BJ (cell line): ENCODE data around the gene PDZD2. TPM values are rescaled to one million over a fixed set of nuclear protein-coding genes. Genes with fewer than 3 reads are reported as not detected.
A peak's percentile ranks its signal among the peaks of the same experiment; 100 is the strongest.

Experiments used
- CTCF ChIA-PET: fragments of 350-600 bp; formaldehyde crosslinking; extraction: SDS; loops from one replicate; lab custom pipeline; 2021; ENCODE audit warnings: antibody characterized with exemption, inconsistent platforms; lab: Yijun Ruan, JAX
- POLR2A ChIA-PET: fragments of 300-600 bp; sonication (Branson Sonifier 250); formaldehyde crosslinking; extraction: SDS; loops from one replicate; lab custom pipeline; 2021; ENCODE audit warnings: antibody characterized with exemption; lab: Charles Lee
- DNase-seq: peaks from one replicate; pipeline ENCODE4 v3.0.0-alpha.2; 2011; ENCODE audit warnings: low read depth
- H3K27me3 ChIP-seq: 2 replicates; pipeline ENCODE4 v1.6.0; 2011; ENCODE audit warnings: low read length; ENCODE audit not compliant: control insufficient read depth, insufficient read depth
- H3K36me3 ChIP-seq: 2 replicates; pipeline ENCODE4 v1.5.1; 2011; ENCODE audit warnings: low read length; ENCODE audit not compliant: control insufficient read depth, insufficient read depth
- H3K4me3 ChIP-seq: 2 replicates; pipeline ENCODE4 v1.5.1; 2011; ENCODE audit warnings: low read depth, mild to moderate bottlenecking, control low read depth, low read length
- polyA plus RNA-seq: library from polyadenylated mRNA; depleted of rRNA; stranded (reverse); fragments of >200 nt; gene quantifications from 2 replicates; pipeline ENCODE4 v1.2.3, GENCODE V29; 2011
- TF ChIP-seq, protein P1 (sequence below): IDR thresholded peaks from 2 replicates; pipeline ENCODE4 v1.5.1; 2011; ENCODE audit warnings: low read depth, mild to moderate bottlenecking, control low read depth, inconsistent platforms, low read length, moderate library complexity; ENCODE audit not compliant: insufficient read depth

The PDZD2 gene
- polyA plus RNA-seq, 1 experiment, result 0.06 TPM

DNA sequence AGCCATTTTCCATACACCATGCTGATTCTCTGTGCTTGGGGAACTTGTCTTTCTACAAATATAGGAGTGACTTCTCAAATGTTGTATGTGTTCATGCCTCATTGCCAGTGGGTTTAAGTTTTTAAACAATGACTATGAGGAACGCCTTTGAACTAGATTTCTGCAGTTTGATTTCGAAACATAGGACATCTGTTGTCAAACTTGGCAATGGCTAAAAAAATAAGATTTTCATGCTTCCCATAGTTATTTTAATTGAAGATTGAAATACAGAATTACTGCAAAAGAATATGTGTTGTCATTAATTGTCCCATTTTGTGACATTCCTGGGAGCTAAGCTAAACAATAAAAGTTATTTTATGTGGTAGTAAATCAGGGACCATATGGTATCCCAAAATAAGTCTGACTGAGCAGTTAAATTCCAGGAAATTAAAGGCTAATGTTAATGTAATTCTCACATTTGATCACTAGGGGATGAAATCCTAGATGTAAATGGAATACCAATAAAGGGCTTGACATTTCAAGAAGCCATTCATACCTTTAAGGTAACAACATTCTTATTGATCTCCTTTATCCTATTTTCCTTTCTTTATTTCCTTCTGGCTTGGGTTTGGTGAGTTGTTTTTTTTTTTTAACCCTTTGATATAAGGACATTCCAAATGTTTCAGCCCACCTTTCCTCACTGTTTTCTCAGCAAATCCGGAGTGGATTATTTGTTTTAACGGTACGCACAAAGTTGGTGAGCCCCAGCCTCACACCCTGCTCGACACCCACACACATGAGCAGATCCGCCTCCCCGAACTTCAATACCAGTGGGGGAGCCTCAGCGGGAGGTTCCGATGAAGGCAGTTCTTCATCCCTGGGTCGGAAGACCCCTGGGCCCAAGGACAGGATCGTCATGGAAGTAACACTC lies 418.5 kb downstream of the PDZD2 start:
- TF ChIP-seq, protein P1, sequence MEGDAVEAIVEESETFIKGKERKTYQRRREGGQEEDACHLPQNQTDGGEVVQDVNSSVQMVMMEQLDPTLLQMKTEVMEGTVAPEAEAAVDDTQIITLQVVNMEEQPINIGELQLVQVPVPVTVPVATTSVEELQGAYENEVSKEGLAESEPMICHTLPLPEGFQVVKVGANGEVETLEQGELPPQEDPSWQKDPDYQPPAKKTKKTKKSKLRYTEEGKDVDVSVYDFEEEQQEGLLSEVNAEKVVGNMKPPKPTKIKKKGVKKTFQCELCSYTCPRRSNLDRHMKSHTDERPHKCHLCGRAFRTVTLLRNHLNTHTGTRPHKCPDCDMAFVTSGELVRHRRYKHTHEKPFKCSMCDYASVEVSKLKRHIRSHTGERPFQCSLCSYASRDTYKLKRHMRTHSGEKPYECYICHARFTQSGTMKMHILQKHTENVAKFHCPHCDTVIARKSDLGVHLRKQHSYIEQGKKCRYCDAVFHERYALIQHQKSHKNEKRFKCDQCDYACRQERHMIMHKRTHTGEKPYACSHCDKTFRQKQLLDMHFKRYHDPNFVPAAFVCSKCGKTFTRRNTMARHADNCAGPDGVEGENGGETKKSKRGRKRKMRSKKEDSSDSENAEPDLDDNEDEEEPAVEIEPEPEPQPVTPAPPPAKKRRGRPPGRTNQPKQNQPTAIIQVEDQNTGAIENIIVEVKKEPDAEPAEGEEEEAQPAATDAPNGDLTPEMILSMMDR, result peak; percentile 19; the same call in 1 of the 2 replicates
- H3K36me3 ChIP-seq, result no peaks in the 10 kb centered on the region
- no peak overlapping the region for H3K4me3 ChIP-seq
- ChIA-PET CTCF (interaction anchor here (0.9 to 2.2 kb wide), 9 partner anchors 11 to 233 kb away, joined by 3 to 10 read pairs (median 3); no protein-coding TSS in a partner anchor), POLR2A (no interaction called here)
- H3K27me3 ChIP-seq, result peaks cover 2% of the 10 kb centered on the region; the same call in 1 of the 2 replicates
- no peak for DNase-seq

DNA sequence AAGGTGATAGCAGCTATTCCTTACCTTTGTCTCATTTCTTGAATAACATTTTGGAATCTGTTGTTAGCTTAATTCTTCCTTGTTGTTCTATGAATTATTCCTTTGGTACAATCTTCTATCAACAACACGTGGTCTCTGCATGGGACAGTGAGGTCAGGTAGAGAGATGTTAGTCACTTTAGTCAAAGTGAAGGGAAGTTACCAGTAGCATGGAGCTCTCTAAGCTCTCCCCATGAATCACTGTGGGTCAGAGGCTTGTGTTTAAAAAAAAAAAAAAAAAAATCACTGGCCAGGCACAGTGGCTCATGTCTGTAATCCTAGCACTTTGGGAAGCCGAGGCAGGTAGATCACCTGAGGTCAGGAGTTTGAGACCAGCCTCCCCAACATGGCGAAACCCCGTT lies 419.2 kb downstream of the PDZD2 start:
- POLR2A ChIA-PET, result no interaction called here
- CTCF ChIA-PET, result interaction anchor here (1.1 to 2.2 kb wide), 4 partner anchors 12 to 232 kb away, joined by 3 to 6 read pairs (median 4); no protein-coding TSS in a partner anchor
- Histone ChIP-seq H3K4me3 (no peak overlapping the region), H3K36me3 (no peaks in the 10 kb centered on the region), H3K27me3 (peaks cover 2% of the 10 kb centered on the region; the same call in 1 of the 2 replicates)
- TF ChIP-seq, protein P1, result no peak
- no peak for DNase-seq

DNA sequence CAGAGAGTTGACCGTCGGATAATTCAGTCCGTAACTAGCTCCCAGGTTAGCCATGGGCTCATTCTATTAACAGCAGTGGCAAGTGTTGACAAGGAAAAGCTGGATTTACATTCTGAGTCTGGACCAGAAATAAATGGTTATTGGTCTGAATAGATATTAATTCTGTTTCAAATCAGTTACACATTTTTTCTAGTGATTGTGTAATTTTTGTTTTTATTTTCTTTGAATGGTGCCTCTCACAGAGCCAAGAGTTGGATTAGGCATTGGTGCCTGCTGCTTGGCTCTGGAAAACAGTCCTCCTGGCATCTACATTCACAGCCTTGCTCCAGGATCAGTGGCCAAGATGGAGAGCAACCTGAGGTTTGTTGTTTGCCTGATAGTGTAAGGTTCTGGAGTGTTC lies 420.1 kb downstream of the PDZD2 start:
- CTCF ChIA-PET, result interaction anchor here (0.6 to 2.2 kb wide), 4 partner anchors 12 to 235 kb away, joined by 3 to 6 read pairs (median 4); no protein-coding TSS in a partner anchor
- no peak for DNase-seq
- peaks cover 2% of the 10 kb centered on the region; the same call in 1 of the 2 replicates for H3K27me3 ChIP-seq
- TF ChIP-seq, protein P1, result no peak
- POLR2A ChIA-PET, result no interaction called here
- H3K36me3 ChIP-seq, result no peaks in the 10 kb centered on the region
- no peak overlapping the region for H3K4me3 ChIP-seq

DNA sequence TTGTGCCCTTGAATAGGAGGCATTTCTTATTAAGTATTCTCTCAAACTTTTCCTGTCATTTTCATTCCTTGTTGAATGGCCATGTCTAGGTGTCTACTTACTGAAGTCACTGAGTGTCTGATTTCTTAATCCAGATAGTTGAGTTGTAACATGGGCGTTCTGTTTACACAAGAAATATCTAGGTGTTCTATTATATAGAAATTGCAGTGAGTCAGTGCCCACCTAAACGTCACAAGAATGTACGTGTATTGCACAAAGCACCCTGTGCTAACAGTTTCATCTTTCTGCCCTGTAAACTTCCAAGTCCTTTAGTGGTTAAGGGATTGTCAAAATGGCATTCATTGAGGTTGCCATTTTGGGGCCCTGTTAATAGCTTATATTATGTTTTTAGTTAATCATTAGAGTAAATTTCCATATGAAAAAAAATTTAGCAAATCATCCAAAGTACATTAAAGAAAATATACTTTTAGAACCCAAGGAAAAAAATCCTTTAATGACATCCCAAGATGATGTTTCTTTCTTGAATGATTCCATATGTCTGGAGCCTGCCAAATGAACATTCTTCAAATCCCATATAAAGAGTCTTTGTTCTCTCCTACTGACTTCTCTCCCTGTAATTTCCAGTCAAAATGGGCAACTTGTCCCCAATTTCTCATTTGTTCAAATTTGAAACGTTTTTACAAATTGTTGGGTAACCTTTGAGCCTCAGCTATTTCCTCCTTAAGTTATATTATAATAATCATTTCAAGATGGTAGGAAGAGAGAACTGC lies 421.0 kb downstream of the PDZD2 start:
- TF ChIP-seq, protein P1, result no peak
- Histone ChIP-seq H3K4me3 (no peak overlapping the region), H3K27me3 (peaks cover 2% of the 10 kb centered on the region; the same call in 1 of the 2 replicates), H3K36me3 (no peaks in the 10 kb centered on the region)
- CTCF ChIA-PET, result interaction anchor here (1.2 to 2.2 kb wide), 2 partner anchors 11 to 17 kb away, joined by 4 to 6 read pairs; no protein-coding TSS in a partner anchor
- POLR2A ChIA-PET, result no interaction called here
- DNase-seq, result no peak
